Activated T-helper 17 cell treated with anti-CD3 and anti-CD28 coated beads, Interleukin-2, amount 50 U/mL, for 72 hours (primary cell): ENCODE results near the gene BICDL1. TPM values are rescaled to one million over a fixed set of nuclear protein-coding genes. Genes with fewer than 3 reads are reported as not detected.
"Not testable (repeated sequence)": the region's sequence is repeated elsewhere in the genome, so short reads cannot be mapped to it uniquely, and the experiment has no call there.

ENCODE experiments used
- ATAC-seq: fragments of 150-1000 bp; cut with Tn5 transposase; replicated peaks from 2 replicates; pipeline ENCODE4 v1.10.0; 2021; ENCODE audit warnings: mild to moderate bottlenecking, moderate library complexity
- H3K27ac Mint-ChIP-seq: one replicate; pipeline ENCODE4 v1.8.0; 2022; ENCODE audit warnings: mixed read lengths
- H3K27me3 Mint-ChIP-seq: one replicate; pipeline ENCODE4 v1.8.0; 2022; ENCODE audit warnings: mixed read lengths
- H3K36me3 Mint-ChIP-seq: one replicate; pipeline ENCODE4 v1.8.0; 2022; ENCODE audit warnings: low read depth, mild to moderate bottlenecking, mixed read lengths
- H3K4me1 Mint-ChIP-seq: one replicate; pipeline ENCODE4 v1.8.0; 2022; ENCODE audit warnings: mixed read lengths
- H3K4me3 Mint-ChIP-seq: one replicate; pipeline ENCODE4 v1.8.0; 2022; ENCODE audit warnings: mild to moderate bottlenecking, mixed read lengths
- H3K9me3 Mint-ChIP-seq: one replicate; pipeline ENCODE4 v1.8.0; 2022; ENCODE audit warnings: mixed read lengths
- total RNA-seq, 2 donors: library from RNA; stranded (reverse); gene quantifications; one replicate each; pipeline ENCODE4 v1.2.3, GENCODE V29; 2022

Gene BICDL1
- total RNA-seq, 2 donors from 2014 or later, result 36.9 to 91.6 TPM

DNA sequence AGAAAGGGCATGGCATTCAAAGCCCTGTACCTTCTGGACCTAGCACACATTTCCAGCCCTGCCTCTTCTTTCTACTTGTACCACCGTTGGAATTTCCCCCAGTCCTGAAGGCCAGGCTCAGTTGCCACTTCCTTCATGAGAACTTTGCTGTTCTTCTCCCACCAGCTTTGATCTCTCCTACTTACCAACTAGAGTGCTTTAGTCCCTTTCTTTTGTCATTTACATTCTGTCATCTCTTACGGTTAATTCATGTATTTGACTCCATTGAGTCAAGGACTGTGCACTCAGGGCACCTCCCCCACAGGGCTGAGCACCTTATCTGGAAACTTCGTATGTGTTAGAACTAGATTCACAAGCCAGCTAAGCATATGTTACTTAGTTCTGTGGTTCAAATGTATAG lies 26.3 kb downstream of the BICDL1 start:
- Mint-ChIP-seq H3K27me3 (no peaks in the 10 kb centered on the region), H3K4me3 (peak overlapping the region; percentile 80), H3K27ac (peak overlapping the region; percentile 100), H3K9me3 (peaks cover 3% of the 10 kb centered on the region), H3K4me1 (peaks cover 42% of the 10 kb centered on the region), H3K36me3 (peaks cover 91% of the 10 kb centered on the region)
- ATAC-seq, result peak; percentile 44

DNA sequence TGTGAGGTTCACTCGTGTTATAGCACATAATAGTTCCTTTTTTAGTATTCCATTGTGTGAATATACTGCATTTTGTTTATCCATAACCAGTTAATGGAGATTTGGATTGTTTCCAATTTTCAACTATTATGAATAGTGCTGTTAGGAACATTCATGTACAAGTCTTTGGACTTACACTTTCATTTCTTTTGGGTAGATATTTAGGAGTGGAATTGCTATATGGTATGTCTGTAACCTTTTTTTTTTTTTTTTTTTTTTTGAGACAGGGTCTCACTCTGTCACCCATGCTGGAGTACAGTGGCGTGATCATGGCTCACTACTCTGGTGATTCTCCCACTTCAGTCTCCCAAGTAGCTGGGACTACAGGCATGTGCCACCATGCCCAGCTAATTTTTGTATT lies 27.2 kb downstream of the BICDL1 start:
- Mint-ChIP-seq H3K4me3 (peak overlapping the region; percentile 80), H3K27ac (peak overlapping the region; percentile 100), H3K36me3 (peaks cover 90% of the 10 kb centered on the region), H3K4me1 (peaks cover 42% of the 10 kb centered on the region)
- not testable (repeated sequence) for H3K27me3 Mint-ChIP-seq, ATAC-seq, H3K9me3 Mint-ChIP-seq

DNA sequence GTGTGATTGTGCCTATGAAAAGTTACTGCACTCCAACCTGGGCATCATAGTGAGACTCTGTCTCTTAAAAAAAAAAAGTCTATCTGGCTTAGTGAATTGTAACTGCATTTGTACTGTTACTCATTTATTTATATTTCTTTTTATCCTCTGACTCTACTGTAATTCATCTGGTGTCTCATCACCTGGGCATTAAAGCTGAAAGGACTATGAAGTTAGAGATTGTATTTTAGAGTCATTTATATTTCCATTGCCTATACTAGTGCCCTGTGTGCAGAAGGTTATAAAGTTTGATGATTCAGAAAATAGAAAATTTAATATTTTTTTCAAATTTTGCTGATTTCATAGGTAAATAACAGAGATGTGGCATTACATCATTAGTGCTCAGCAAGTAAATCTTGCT lies 30.2 kb downstream of the BICDL1 start:
- no peak for ATAC-seq
- H3K9me3 Mint-ChIP-seq, result peaks cover 3% of the 10 kb centered on the region
- H3K4me3 Mint-ChIP-seq, result no peak overlapping the region
- peaks cover 89% of the 10 kb centered on the region for H3K36me3 Mint-ChIP-seq
- peak overlapping the region; percentile 100 for H3K27ac Mint-ChIP-seq
- H3K4me1 Mint-ChIP-seq, result peaks cover 25% of the 10 kb centered on the region
- no peaks in the 10 kb centered on the region for H3K27me3 Mint-ChIP-seq

DNA sequence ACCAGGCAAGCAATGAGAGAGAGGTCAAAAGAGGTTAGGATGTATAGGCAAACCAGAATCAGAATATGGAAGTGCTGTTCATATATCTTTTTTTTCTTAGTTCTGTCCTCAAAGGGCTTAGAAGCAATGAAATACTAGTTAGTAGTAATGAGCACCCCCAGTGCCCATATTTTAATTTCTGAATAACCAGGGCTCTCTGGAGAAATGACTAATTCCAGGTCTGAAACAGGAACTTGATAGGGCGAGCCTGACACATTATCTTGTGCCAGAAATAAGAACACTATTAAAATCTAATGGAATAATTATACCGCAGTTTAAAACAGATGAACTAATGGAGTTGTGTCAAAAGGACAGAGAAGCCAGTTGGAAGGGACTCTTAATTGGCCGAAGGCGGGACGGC lies 30.9 kb downstream of the BICDL1 start:
- peaks cover 23% of the 10 kb centered on the region for H3K4me1 Mint-ChIP-seq
- ATAC-seq, result no peak
- peaks cover 89% of the 10 kb centered on the region for H3K36me3 Mint-ChIP-seq

DNA sequence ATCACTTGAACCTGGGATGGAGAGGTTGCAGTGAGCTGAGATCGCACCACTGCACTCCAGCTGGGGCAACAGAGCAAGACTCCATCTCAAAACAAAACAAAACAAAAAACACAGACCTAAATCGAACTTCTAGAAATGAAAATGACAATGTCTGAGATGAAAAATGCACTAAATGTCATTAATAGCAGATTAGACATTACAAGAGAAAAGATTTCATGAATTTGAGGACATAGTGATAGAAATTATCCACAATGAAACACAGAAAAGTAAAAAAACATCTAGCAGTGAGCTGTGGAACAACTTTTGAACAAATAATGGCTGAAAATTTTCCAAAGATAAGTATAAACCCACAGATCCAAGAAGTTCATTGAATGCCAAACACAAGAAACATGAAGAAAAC lies 35.2 kb downstream of the BICDL1 start:
- no peaks in the 10 kb centered on the region for H3K9me3 Mint-ChIP-seq
- peak overlapping the region; percentile 30 for H3K27ac Mint-ChIP-seq
- peaks cover 10% of the 10 kb centered on the region for H3K4me1 Mint-ChIP-seq
- ATAC-seq, result no peak
- peaks cover 70% of the 10 kb centered on the region for H3K36me3 Mint-ChIP-seq
- H3K4me3 Mint-ChIP-seq, result no peak overlapping the region
- no peaks in the 10 kb centered on the region for H3K27me3 Mint-ChIP-seq

More for the DNA sequence above, 30.9 kb downstream of the BICDL1 start:
- peak overlapping the region; percentile 100 for H3K27ac Mint-ChIP-seq
- peaks cover 3% of the 10 kb centered on the region for H3K9me3 Mint-ChIP-seq
- no peaks in the 10 kb centered on the region for H3K27me3 Mint-ChIP-seq
- H3K4me3 Mint-ChIP-seq, result no peak overlapping the region

DNA sequence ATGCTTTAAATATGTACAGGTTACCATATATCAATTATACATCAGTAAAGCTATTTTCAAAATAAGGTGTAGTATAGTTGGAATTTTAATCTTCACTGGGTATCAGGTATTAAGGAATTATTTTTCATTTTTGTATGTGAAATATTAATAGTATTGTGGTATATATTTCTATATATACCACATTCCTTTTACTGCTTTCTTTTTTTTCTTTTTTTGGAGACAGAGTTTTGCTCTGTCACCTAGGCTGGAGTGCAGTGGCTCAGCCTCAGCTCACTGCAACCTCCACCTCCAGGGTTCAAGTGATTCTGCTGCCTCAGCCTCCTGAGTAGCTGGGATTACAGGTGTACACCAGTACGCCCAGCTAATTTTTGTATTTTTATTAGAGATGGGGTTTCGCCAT lies 36.6 kb downstream of the BICDL1 start:
- no peak for ATAC-seq
- Mint-ChIP-seq H3K9me3 (no peaks in the 10 kb centered on the region), H3K27ac (no peak overlapping the region)

DNA sequence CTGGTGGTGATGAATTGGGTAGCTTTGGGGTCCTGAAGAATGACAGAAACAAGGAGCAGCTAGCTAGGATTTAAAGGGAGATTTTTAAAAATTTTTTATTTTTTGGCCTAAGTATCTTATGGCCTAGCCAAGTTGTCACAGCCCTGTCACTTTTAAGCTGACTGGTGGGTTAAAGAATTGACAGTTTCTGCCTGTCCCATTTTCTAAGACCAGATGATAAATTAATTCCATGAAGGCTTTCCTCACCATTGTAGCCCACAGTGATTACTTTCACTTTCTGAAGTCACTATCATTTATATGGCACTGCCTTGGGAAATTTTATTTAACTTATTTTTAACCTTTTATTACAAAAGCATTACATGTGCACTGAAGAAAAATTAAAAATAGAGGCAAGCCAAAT lies 43.2 kb downstream of the BICDL1 start:
- Mint-ChIP-seq H3K36me3 (peaks cover 57% of the 10 kb centered on the region), H3K27ac (peak overlapping the region; percentile 37), H3K4me1 (no peaks in the 10 kb centered on the region), H3K27me3 (no peaks in the 10 kb centered on the region), H3K4me3 (no peak overlapping the region), H3K9me3 (no peaks in the 10 kb centered on the region)
- peak; percentile 23 for ATAC-seq

More for the DNA sequence above, 36.6 kb downstream of the BICDL1 start:
- H3K27me3 Mint-ChIP-seq, result no peaks in the 10 kb centered on the region
- H3K4me1 Mint-ChIP-seq, result peaks cover 4% of the 10 kb centered on the region
- H3K4me3 Mint-ChIP-seq, result no peak overlapping the region
- H3K36me3 Mint-ChIP-seq, result peaks cover 67% of the 10 kb centered on the region

DNA sequence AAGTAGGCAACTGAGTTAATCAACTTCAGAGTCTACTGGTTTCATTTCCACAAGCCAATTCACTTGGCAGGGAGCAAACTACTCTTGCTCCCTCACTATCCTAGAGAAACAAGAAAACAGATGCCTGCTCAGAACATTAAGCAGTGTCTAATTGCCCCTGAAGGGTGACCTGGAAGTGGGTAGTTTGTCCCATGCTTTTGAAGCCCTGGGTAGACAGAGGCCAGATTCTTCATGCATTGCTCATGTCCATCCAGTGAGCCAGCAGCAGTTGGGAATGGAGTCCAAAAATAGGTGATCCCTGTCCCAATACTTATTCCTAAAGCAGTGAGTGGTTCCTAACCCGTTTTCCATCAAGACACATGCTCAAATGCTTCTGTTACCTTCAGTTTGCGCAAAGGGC lies 48.8 kb downstream of the BICDL1 start:
- no peak for ATAC-seq
- H3K27me3 Mint-ChIP-seq, result no peaks in the 10 kb centered on the region
- peaks cover 15% of the 10 kb centered on the region for H3K4me1 Mint-ChIP-seq
- no peaks in the 10 kb centered on the region for H3K9me3 Mint-ChIP-seq
- peaks cover 71% of the 10 kb centered on the region for H3K36me3 Mint-ChIP-seq
- no peak overlapping the region for H3K27ac Mint-ChIP-seq
- H3K4me3 Mint-ChIP-seq, result no peak overlapping the region

DNA sequence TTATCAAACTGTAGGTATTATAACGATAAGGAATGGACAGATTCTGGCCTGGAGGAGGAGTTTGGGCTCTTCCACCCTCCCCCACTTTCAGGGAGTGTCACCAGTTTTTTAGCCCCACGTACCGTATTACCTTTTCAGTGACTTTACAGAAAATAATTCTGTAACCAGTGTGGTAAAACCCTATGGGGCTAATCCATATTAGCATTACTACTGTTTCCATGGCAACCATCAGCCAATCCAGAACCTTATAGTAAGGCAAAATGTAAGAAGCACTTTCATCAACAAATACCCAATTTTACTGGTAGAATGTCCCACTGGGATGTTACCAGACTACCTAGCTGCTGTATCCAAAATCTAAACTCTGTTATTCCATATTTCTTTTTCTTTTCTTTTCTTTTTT lies 50.7 kb downstream of the BICDL1 start:
- H3K9me3 Mint-ChIP-seq, result no peaks in the 10 kb centered on the region
- H3K4me3 Mint-ChIP-seq, result no peak overlapping the region
- peak overlapping the region; percentile 76 for H3K27ac Mint-ChIP-seq
- ATAC-seq, result no peak
- peaks cover 15% of the 10 kb centered on the region for H3K4me1 Mint-ChIP-seq
- H3K27me3 Mint-ChIP-seq, result no peaks in the 10 kb centered on the region
- H3K36me3 Mint-ChIP-seq, result peaks cover 75% of the 10 kb centered on the region

DNA sequence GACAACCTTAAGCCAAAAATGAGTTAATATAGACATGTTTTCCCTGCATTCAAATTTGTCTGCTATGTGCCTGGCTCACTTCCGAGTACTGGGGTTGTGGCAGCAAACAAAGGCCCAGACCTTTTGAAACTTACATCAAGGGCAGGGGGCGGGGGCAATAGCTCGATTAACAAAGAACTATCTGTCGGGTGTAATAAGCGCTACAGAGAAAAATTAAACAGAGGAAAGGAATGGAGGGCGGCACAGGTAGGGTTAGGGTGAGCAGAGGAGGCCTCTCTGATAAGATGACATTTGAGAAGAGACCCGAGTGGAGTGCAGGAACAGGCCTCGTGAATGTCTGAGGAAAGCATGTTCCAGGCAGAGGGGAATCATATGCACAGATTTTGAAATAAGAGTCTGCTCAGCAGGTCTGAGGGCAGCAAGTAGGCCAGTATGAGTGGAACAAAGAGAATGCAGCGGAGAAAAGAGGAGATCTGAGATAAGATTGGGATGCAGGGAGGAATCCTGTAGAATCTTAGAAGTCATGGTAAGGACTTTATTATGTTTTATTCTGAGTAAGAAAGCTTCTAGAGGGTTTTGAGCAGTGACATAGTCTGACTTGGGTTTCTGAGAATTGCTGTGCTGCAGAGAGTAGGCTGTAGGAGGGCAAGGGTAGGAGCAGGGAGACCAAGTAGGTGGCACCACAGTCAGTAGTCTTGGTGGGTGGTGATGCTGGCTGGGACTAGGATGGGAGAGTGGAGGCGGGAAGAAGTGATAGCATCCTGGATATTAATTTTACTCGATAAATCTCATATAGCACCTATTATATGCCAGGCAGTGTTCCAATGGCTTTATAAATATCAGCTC lies 52.6 kb downstream of the BICDL1 start:
- H3K27ac Mint-ChIP-seq, result peak overlapping the region; percentile 88
- H3K4me1 Mint-ChIP-seq, result peaks cover 15% of the 10 kb centered on the region
- peaks cover 77% of the 10 kb centered on the region for H3K36me3 Mint-ChIP-seq
- H3K9me3 Mint-ChIP-seq, result no peaks in the 10 kb centered on the region
- peak; percentile 59 for ATAC-seq
- no peaks in the 10 kb centered on the region for H3K27me3 Mint-ChIP-seq
- peak overlapping the region; percentile 46 for H3K4me3 Mint-ChIP-seq

DNA sequence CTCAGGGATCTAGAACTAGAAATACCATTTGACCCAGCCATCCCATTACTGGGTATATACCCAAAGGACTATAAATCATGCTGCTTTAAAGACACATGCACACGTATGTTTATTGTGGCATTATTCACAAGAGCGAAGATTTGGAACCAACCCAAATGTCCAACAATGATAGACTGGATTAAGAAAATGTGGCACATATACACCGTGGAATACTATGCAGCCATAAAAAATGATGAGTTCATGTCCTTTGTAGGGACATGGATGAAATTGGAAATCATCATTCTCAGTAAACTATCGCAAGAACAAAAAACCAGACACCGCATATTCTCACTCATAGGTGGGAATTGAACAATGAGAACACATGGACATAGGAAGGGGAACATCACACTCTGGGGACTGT lies 56.3 kb downstream of the BICDL1 start:
- Mint-ChIP-seq H3K4me1 (peaks cover 38% of the 10 kb centered on the region), H3K36me3 (peaks cover 81% of the 10 kb centered on the region)
- not testable (repeated sequence) for H3K27me3 Mint-ChIP-seq, ATAC-seq, H3K9me3 Mint-ChIP-seq, H3K4me3 Mint-ChIP-seq, H3K27ac Mint-ChIP-seq

DNA sequence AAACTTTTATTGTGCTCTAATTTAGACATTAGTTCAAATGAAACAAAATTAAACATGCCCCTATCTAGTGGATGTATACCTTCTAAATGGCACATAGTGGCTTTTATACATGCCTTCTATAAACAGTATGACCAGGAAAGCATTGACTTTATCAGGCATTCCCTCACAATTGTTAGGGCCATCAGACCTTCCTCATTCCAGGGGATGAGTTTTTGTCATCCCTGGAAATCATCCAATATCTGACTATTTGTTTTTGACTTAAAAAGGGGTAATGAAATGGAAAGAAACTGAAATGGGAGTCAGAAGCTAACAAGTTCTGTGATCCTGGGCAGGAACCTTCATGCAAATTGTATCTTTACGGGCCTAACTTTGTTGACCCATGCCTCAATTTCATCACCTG lies 58.0 kb downstream of the BICDL1 start:
- no peaks in the 10 kb centered on the region for H3K9me3 Mint-ChIP-seq
- H3K4me3 Mint-ChIP-seq, result no peak overlapping the region
- no peak for ATAC-seq
- H3K27ac Mint-ChIP-seq, result peak overlapping the region; percentile 46
- peaks cover 31% of the 10 kb centered on the region for H3K4me1 Mint-ChIP-seq
- no peaks in the 10 kb centered on the region for H3K27me3 Mint-ChIP-seq
- peaks cover 80% of the 10 kb centered on the region for H3K36me3 Mint-ChIP-seq

DNA sequence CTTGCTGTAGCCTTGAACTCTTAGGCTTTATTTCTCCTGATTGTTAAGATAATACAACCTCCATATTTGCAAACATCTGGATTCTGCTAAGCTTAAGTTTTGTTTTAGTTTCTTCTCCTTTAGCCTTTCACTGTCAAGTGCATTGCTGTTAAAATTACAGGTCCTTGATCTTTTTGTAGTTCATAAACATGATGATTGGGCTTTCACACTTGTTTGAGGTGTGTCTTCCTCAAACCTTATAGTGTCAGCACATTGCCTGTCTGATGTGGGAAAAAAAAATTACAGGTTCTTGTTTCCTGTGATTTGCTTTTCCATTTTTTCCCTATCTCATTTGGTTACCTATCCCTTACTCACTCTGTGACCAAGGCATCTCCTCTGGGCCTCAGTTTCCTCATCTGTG lies 59.2 kb downstream of the BICDL1 start:
- Mint-ChIP-seq H3K27me3 (no peaks in the 10 kb centered on the region), H3K4me1 (peaks cover 34% of the 10 kb centered on the region), H3K4me3 (peak overlapping the region; percentile 19), H3K9me3 (no peaks in the 10 kb centered on the region), H3K36me3 (peaks cover 80% of the 10 kb centered on the region), H3K27ac (peak overlapping the region; percentile 46)
- ATAC-seq, result no peak

DNA sequence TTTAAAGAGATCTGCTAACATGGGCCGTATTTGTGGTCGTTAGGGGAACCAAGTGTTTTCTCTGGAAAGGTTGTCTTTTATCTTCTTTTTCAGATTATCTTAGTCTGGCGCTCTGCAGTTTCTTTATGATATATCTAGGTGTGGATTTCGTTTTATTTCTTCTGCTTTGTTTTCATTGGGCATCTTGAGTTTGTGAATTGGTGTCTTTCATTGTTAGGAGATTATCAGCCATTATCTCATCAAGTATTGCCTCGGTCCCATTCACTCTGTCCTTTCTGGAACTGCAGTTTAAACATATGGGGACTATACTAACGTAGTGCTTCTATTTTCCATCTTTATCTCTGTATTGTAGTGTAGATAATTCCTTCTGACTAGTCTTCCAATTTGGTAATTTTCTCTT lies 60.4 kb downstream of the BICDL1 start:
- Mint-ChIP-seq H3K4me1 (peaks cover 38% of the 10 kb centered on the region), H3K27me3 (no peaks in the 10 kb centered on the region), H3K4me3 (no peak overlapping the region), H3K36me3 (peaks cover 78% of the 10 kb centered on the region), H3K9me3 (no peaks in the 10 kb centered on the region), H3K27ac (peak overlapping the region; percentile 46)
- ATAC-seq, result no peak

DNA sequence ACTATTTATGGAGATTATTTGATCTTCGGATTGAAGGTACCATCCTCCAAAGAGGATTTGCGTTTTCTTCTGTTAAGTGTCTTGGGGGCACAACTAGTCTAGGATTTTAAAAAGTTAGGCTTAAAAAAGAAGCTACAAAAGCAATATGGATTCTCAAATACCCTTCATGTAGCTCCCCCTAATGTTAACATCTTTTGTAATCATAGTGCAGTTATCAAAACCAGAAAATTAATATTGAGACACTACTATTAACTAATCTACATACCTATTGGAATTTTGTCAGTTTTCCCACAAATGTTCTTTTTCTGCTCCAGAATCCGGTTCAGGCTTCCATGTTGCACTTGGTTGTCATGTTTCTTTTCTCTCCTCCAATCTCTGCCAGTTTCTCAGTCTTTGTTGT lies 62.5 kb downstream of the BICDL1 start:
- Mint-ChIP-seq H3K27me3 (no peaks in the 10 kb centered on the region), H3K9me3 (no peaks in the 10 kb centered on the region), H3K4me1 (peaks cover 38% of the 10 kb centered on the region), H3K36me3 (peaks cover 76% of the 10 kb centered on the region), H3K4me3 (no peak overlapping the region), H3K27ac (peak overlapping the region; percentile 75)
- no peak for ATAC-seq
